ENCODE data around the gene LCE5A. TPM values are rescaled to one million over a fixed set of nuclear protein-coding genes. Genes with fewer than 3 reads are reported as not detected.

The LCE5A gene
- total RNA-seq, 3 donors from 2014 or later: not detected

- DNase-seq: no peak
- Histone ChIP-seq H3K4me1 (ENCODE audit: low read depth) (no peaks in the 10 kb centered on the region), H3K36me3 (ENCODE audit: low read depth) (no peaks in the 10 kb centered on the region), H3K4me3 (no peak overlapping the region), H3K9me3 (no peaks in the 10 kb centered on the region)
- intact Hi-C loops (cut with DNase I, micrococcal nuclease): no loop called here
- TF ChIP-seq, protein P1, sequence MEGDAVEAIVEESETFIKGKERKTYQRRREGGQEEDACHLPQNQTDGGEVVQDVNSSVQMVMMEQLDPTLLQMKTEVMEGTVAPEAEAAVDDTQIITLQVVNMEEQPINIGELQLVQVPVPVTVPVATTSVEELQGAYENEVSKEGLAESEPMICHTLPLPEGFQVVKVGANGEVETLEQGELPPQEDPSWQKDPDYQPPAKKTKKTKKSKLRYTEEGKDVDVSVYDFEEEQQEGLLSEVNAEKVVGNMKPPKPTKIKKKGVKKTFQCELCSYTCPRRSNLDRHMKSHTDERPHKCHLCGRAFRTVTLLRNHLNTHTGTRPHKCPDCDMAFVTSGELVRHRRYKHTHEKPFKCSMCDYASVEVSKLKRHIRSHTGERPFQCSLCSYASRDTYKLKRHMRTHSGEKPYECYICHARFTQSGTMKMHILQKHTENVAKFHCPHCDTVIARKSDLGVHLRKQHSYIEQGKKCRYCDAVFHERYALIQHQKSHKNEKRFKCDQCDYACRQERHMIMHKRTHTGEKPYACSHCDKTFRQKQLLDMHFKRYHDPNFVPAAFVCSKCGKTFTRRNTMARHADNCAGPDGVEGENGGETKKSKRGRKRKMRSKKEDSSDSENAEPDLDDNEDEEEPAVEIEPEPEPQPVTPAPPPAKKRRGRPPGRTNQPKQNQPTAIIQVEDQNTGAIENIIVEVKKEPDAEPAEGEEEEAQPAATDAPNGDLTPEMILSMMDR (IDR thresholded peaks at IDR 0.05): no peak
- ATAC-seq: no peak
Measured at GRCh38 chr1:152506899-152507498, 3.6 kb upstream of the LCE5A start.

DNA sequence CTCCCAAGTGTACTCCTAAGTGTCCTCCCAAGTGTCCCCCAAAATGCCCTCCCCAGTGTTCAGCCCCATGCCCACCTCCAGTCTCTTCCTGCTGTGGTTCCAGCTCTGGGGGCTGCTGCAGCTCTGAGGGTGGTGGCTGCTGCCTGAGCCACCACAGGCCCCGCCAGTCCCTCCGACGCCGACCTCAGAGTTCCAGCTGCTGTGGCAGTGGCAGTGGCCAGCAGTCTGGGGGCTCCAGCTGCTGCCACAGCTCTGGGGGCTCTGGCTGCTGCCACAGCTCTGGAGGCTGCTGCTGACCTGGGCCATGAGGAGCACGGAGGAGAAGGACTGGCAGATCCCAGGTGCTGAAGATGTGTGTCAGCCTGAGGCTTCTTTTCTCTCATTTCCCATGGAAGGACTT, 993 bp downstream of the LCE5A start:
- Histone ChIP-seq H3K9me3 (no peaks in the 10 kb centered on the region), H3K4me1 (ENCODE audit: low read depth) (peaks cover 5% of the 10 kb centered on the region), H3K36me3 (ENCODE audit: low read depth) (no peaks in the 10 kb centered on the region), H3K4me3 (no peak overlapping the region)
- DNase-seq (no peak), ATAC-seq (no peak)
- intact Hi-C loops (cut with DNase I, micrococcal nuclease): no loop called here
- TF ChIP-seq, protein P1 (IDR thresholded peaks at IDR 0.05): no peak

DNA sequence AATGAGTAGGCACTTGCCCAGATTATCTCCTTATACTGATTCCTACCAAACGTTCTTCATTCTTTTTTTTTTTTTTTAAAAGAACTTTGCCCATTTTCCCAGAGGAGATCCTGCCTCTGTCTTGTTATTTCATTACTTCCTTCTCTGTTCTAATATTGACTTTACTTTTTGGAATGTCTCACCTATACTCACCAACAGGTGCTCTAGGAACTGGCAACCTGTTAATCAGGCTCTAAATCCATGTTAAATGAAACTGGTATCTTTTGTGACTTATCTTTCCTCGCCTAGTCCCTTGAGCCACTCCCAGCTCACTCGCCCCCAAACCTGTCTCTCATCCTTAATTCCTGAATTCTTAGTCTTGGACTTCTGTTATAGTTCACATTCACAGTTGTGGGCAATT, 2.5 kb downstream of the LCE5A start:
- TF ChIP-seq, protein P1 (IDR thresholded peaks at IDR 0.05): no peak
- intact Hi-C loops (cut with DNase I, micrococcal nuclease): no loop called here
- Histone ChIP-seq H3K4me3 (no peak overlapping the region), H3K4me1 (ENCODE audit: low read depth) (peaks cover 5% of the 10 kb centered on the region), H3K36me3 (ENCODE audit: low read depth) (no peaks in the 10 kb centered on the region), H3K9me3 (no peaks in the 10 kb centered on the region)
- ATAC-seq: no peak
- no peak for DNase-seq

- no peak overlapping the region for H3K4me3 ChIP-seq
- TF ChIP-seq, protein P1 (IDR thresholded peaks at IDR 0.05): no peak
- H3K4me1 ChIP-seq (ENCODE audit: low read depth): peaks cover 5% of the 10 kb centered on the region
- intact Hi-C loops (cut with DNase I, micrococcal nuclease): no loop called here
- no peaks in the 10 kb centered on the region for H3K36me3 ChIP-seq (ENCODE audit: low read depth)
- no peak for DNase-seq
- H3K9me3 ChIP-seq: no peaks in the 10 kb centered on the region
- no peak for ATAC-seq
Measured at GRCh38 chr1:152514715-152515433, 4.3 kb downstream of the LCE5A start.

- H3K4me3 ChIP-seq: no peak overlapping the region
- ATAC-seq: peak; percentile 45
- TF ChIP-seq, protein P1 (IDR thresholded peaks at IDR 0.05): no peak
- intact Hi-C loops (cut with DNase I, micrococcal nuclease): no loop called here
- no peaks in the 10 kb centered on the region for H3K9me3 ChIP-seq
- peak in 1 of 3 donors; percentile 24 for DNase-seq
- no peaks in the 10 kb centered on the region for H3K36me3 ChIP-seq (ENCODE audit: low read depth)
- peaks cover 5% of the 10 kb centered on the region for H3K4me1 ChIP-seq (ENCODE audit: low read depth)
Measured at GRCh38 chr1:152515434-152515783, 4.8 kb downstream of the LCE5A start.

Data from mucosa of descending colon (tissue), 3 donors.